ENCODE results near the gene SH3GL2.

SH3GL2 gene

GRCh38 chr9:17810728-17811571 is 232.1 kb downstream of the SH3GL2 start:
- DNase-seq (ENCODE audit: low read depth in 2 of 2): peak in 1 of 2 donors; percentile 13

- no peak for DNase-seq (ENCODE audit: low read depth in 2 of 2)
Observed at GRCh38 chr9:17813798-17814197, 234.9 kb downstream of the SH3GL2 start.

GRCh38 chr9:17816431-17817027 is 237.7 kb downstream of the SH3GL2 start:
- no peak for DNase-seq (ENCODE audit: low read depth in 2 of 2)

- no peak for DNase-seq (ENCODE audit: low read depth in 2 of 2)
Observed at GRCh38 chr9:17824191-17824590, 245.3 kb downstream of the SH3GL2 start.

GRCh38 chr9:17824616-17825264 is 245.9 kb downstream of the SH3GL2 start:
- no peak for DNase-seq (ENCODE audit: low read depth in 2 of 2)

GRCh38 chr9:17825265-17825659 is 246.4 kb downstream of the SH3GL2 start:
- DNase-seq (ENCODE audit: low read depth in 2 of 2): no peak

- no peak for DNase-seq (ENCODE audit: low read depth in 2 of 2)
Observed at GRCh38 chr9:17829064-17829463, 250.2 kb downstream of the SH3GL2 start.

GRCh38 chr9:17829812-17830385 is 251.0 kb downstream of the SH3GL2 start:
- no peak for DNase-seq (ENCODE audit: low read depth in 2 of 2)

GRCh38 chr9:17832812-17833211 is 253.9 kb downstream of the SH3GL2 start:
- no peak for DNase-seq (ENCODE audit: low read depth in 2 of 2)

- no peak for DNase-seq (ENCODE audit: low read depth in 2 of 2)
Observed at GRCh38 chr9:17833846-17834245, 255.0 kb downstream of the SH3GL2 start.

- DNase-seq (ENCODE audit: low read depth in 2 of 2): no peak
Observed at GRCh38 chr9:17837965-17838364, 259.1 kb downstream of the SH3GL2 start.

- no peak for DNase-seq (ENCODE audit: low read depth in 2 of 2)
Observed at GRCh38 chr9:17839776-17840175, 260.9 kb downstream of the SH3GL2 start.

- DNase-seq (ENCODE audit: low read depth in 2 of 2): no peak
Observed at GRCh38 chr9:17843236-17843635, 264.4 kb downstream of the SH3GL2 start.
